Fibroblast of lung (primary cell): ENCODE data around the gene C10orf88. TPM values are rescaled to one million over a fixed set of nuclear protein-coding genes. Genes with fewer than 3 reads are reported as not detected.
A peak's percentile ranks its signal among the peaks of the same experiment; 100 is the strongest.

Experiments used
- DNase-seq, 2 donors: peaks; one replicate each; pipeline versions ENCODE4 v3.0.0 to v3.0.0-alpha.2; 2010; ENCODE audit warnings: low read depth in 2 of 2
- H2AFZ ChIP-seq: 2 replicates; pipeline ENCODE4 v1.5.1; 2012; ENCODE audit warnings: low read length, control low read depth, inconsistent platforms
- H3K27ac ChIP-seq: 2 replicates; pipeline ENCODE4 v1.5.1; 2011; ENCODE audit warnings: low read length, control low read depth; ENCODE audit not compliant: insufficient read depth
- H3K27me3 ChIP-seq: 2 replicates; pipeline ENCODE4 v1.5.1; 2011; ENCODE audit warnings: mild to moderate bottlenecking, low read length; ENCODE audit not compliant: control insufficient read depth, insufficient read depth
- H3K36me3 ChIP-seq: 2 replicates; pipeline ENCODE4 v1.5.1; 2011; ENCODE audit warnings: low read length; ENCODE audit not compliant: control insufficient read depth, insufficient read depth
- H3K4me1 ChIP-seq: 2 replicates; pipeline ENCODE4 v1.5.1; 2011; ENCODE audit warnings: low read length; ENCODE audit not compliant: control insufficient read depth, insufficient read depth; ENCODE audit errors: extremely low read depth
- H3K4me2 ChIP-seq: 2 replicates; pipeline ENCODE4 v1.5.1; 2011; ENCODE audit warnings: low read length, control low read depth; ENCODE audit not compliant: insufficient read depth; ENCODE audit errors: extremely low read depth
- H3K4me3 ChIP-seq, 4 experiments: fragments of 200-600 bp in 1 of 4; sonication (generic) in 1 of 4; replicated peaks in 1 of 4; 2 replicates each; pipeline ENCODE4 v1.5.1; 2011 to 2016; ENCODE audit warnings: low read length in 4 of 4, low read depth in 3 of 4, mild to moderate bottlenecking in 3 of 4, control low read depth in 2 of 4, inconsistent platforms in 1 of 4, mixed read lengths in 1 of 4; ENCODE audit not compliant: insufficient read depth in 1 of 4; ENCODE audit errors: control extremely low read depth in 1 of 4
- H3K79me2 ChIP-seq: 2 replicates; pipeline ENCODE4 v1.5.1; 2012; ENCODE audit warnings: mild to moderate bottlenecking, low read length, inconsistent platforms; ENCODE audit not compliant: control insufficient read depth, insufficient read depth
- H3K9ac ChIP-seq: 2 replicates; pipeline ENCODE4 v1.5.1; 2011; ENCODE audit warnings: mild to moderate bottlenecking, low read length, control low read depth; ENCODE audit not compliant: insufficient read depth
- H3K9me3 ChIP-seq: 2 replicates; pipeline ENCODE4 v1.5.1; 2012; ENCODE audit warnings: low read depth, low read length; ENCODE audit not compliant: control insufficient read depth, insufficient read depth
- H4K20me1 ChIP-seq: 2 replicates; pipeline ENCODE4 v1.5.1; 2011; ENCODE audit warnings: low read length; ENCODE audit not compliant: control insufficient read depth, insufficient read depth; ENCODE audit errors: extremely low read depth
- EZH2 ChIP-seq: IDR thresholded peaks from 2 replicates; pipeline ENCODE4 v1.5.1; 2012; ENCODE audit warnings: low read length, control low read depth, mild to moderate bottlenecking; ENCODE audit errors: missing control alignments
- polyA plus RNA-seq, 2 donors: library from polyadenylated mRNA; depleted of rRNA in 1 of 2; stranded (reverse) in 1 of 2; unstranded in 1 of 2; fragments of >200 nt; gene quantifications; 2 replicates each; pipeline ENCODE4 v1.2.1, GENCODE V29; 2011 to 2012; ENCODE audit warnings: missing spikeins in 1 of 2
- total RNA-seq: library from RNA; depleted of rRNA; stranded (reverse); fragments of >200 nt; gene quantifications from 2 replicates; pipeline ENCODE4 v1.2.1, GENCODE V29; 2014
- TF ChIP-seq, protein P1 (sequence below), 2 donors: IDR thresholded peaks in 1 of 2; conservative IDR thresholded peaks in 1 of 2; 1 replicate in 1 of 2; 2 replicates in 1 of 2; pipeline ENCODE4 v1.5.1; 2011 to 2012; ENCODE audit warnings: low read length in 2 of 2, control low read depth in 1 of 2, inconsistent platforms in 1 of 2, low read depth in 1 of 2, mild to moderate bottlenecking in 1 of 2

C10orf88 gene
- total and polyA plus RNA-seq, 2 donors (not counting 1 experiment from before 2014, with no cell fraction given), result 9.2 to 25.1 TPM

DNA sequence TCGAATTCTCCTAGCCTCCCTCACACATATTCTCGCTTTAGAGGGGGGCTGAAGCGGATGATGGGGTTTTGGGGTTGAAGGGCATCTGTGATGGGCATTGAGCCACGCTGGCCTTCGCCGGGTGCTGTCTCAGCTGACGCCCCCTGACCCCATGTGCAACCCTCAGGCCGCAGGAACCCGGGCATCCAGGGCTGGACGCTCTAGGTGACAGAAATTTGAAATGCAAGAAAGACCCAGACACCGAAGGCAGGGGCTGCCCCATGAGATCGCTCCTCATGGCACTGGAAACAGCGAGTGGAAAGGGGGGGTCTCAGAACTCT is 664 bp upstream of the C10orf88 start:
- Histone ChIP-seq H3K4me3 (peak overlapping the region; percentile 4 to 82 (median 64)), H4K20me1 (no peaks in the 10 kb centered on the region), H3K27me3 (no peaks in the 10 kb centered on the region), H3K9ac (no peak overlapping the region), H2AFZ (peak overlapping the region; percentile 100), H3K9me3 (no peaks in the 10 kb centered on the region), H3K79me2 (peaks cover 2% of the 10 kb centered on the region), H3K4me2 (peak overlapping the region; percentile 55), H3K27ac (no peak overlapping the region), H3K4me1 (no peaks in the 10 kb centered on the region), H3K36me3 (no peaks in the 10 kb centered on the region)
- TF ChIP-seq, protein P1, sequence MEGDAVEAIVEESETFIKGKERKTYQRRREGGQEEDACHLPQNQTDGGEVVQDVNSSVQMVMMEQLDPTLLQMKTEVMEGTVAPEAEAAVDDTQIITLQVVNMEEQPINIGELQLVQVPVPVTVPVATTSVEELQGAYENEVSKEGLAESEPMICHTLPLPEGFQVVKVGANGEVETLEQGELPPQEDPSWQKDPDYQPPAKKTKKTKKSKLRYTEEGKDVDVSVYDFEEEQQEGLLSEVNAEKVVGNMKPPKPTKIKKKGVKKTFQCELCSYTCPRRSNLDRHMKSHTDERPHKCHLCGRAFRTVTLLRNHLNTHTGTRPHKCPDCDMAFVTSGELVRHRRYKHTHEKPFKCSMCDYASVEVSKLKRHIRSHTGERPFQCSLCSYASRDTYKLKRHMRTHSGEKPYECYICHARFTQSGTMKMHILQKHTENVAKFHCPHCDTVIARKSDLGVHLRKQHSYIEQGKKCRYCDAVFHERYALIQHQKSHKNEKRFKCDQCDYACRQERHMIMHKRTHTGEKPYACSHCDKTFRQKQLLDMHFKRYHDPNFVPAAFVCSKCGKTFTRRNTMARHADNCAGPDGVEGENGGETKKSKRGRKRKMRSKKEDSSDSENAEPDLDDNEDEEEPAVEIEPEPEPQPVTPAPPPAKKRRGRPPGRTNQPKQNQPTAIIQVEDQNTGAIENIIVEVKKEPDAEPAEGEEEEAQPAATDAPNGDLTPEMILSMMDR (conservative IDR thresholded peaks at IDR 0.05 in 1 of 2, IDR thresholded peaks at IDR 0.05 in 1 of 2; ENCODE audit: low read depth in 1 of 2, low read length in 2 of 2), result no peak
- TF ChIP-seq EZH2, result no peak
- DNase-seq, result no peak

DNA sequence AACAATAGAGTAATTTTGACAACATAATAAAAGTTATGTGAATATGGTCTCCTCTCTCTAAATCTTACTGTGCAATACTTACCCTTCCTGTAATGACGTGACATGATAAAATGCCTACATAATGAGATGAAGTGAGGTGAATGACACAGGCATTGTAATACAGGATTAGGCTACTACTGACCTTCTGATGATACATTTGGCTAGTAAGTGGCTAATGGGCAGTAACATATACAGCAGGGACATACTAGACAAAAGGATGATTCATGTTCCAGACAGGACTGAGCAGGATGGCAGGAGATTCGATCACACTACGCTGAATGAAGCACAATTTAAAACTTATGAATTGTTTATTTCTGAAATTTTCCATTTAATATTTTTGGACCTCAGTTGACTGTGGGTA is 4.7 kb downstream of the C10orf88 start:
- no peak for TF ChIP-seq EZH2
- TF ChIP-seq, protein P1 (conservative IDR thresholded peaks at IDR 0.05 in 1 of 2, IDR thresholded peaks at IDR 0.05 in 1 of 2; ENCODE audit: low read depth in 1 of 2, low read length in 2 of 2), result no peak
- H3K36me3 ChIP-seq, result no peaks in the 10 kb centered on the region

DNA sequence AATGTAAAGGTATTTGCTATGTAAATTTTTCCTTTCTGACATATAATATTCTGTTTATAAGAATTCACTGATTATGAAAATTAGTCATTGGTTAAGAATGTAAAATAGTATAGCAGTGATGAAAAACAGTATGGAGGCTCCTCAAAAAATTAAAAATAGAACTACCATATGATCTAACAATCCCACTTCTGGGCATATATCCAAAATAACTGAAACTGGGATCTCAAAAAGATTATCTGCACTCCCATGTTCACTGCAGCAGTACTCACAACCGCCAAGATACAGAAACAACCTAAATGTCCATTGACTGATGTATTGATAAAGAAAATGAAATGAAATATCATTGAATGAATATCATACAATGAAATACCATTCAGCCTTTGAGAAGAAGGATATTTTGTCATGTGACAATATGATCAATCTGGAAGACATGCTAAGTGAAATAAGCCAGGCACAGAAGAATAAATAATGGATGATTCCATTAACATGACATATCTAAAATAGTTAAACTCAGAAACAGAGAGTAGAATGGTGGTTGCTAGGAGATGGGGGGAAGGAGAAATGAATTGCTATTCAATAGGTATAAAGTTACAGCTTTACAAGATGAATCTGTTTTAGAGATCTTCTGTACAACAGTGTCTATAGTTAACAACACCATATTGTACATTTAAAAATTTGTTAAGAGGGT is 14.0 kb downstream of the C10orf88 start:
- Histone ChIP-seq H3K27ac (peak overlapping the region; percentile 59), H3K4me3 (peak overlapping the region in 1 of 4 experiments; percentile 14), H3K27me3 (no peaks in the 10 kb centered on the region), H3K9me3 (no peaks in the 10 kb centered on the region), H3K36me3 (peaks cover 1% of the 10 kb centered on the region), H2AFZ (no peak overlapping the region), H3K4me1 (peaks cover 2% of the 10 kb centered on the region), H3K9ac (no peak overlapping the region), H3K4me2 (peak overlapping the region; percentile 85), H4K20me1 (no peaks in the 10 kb centered on the region), H3K79me2 (peaks cover 4% of the 10 kb centered on the region)
- TF ChIP-seq, protein P1 (conservative IDR thresholded peaks at IDR 0.05 in 1 of 2, IDR thresholded peaks at IDR 0.05 in 1 of 2; ENCODE audit: low read depth in 1 of 2, low read length in 2 of 2), result no peak
- TF ChIP-seq EZH2, result no peak
- DNase-seq, result peak; percentile 73 to 89

More for the DNA sequence above, 4.7 kb downstream of the C10orf88 start:
- H2AFZ ChIP-seq, result no peak overlapping the region
- H3K9ac ChIP-seq, result no peak overlapping the region
- no peak for DNase-seq
- H3K27me3 ChIP-seq, result no peaks in the 10 kb centered on the region
- H3K4me3 ChIP-seq, result no peak overlapping the region
- peaks cover 2% of the 10 kb centered on the region for H3K79me2 ChIP-seq
- no peak overlapping the region for H3K4me2 ChIP-seq
- H3K4me1 ChIP-seq, result no peaks in the 10 kb centered on the region
- no peak overlapping the region for H3K27ac ChIP-seq
- H4K20me1 ChIP-seq, result no peaks in the 10 kb centered on the region
- H3K9me3 ChIP-seq, result no peaks in the 10 kb centered on the region
